H54 (cell line): ENCODE results near the gene CDC42BPA.
"Not testable (repeated sequence)": the region's sequence is repeated elsewhere in the genome, so short reads cannot be mapped to it uniquely, and the experiment has no call there.

Experiments used
- DNase-seq: peaks from one replicate; pipeline ENCODE4 v3.0.0; 2011; ENCODE audit warnings: low spot score, mixed read lengths; ENCODE audit not compliant: insufficient read length
- FAIRE-seq: peaks from 3 replicates; lab custom pipeline; 2011; peaks lifted over from hg19 to GRCh38; lab: Jason Lieb, UNC
- POLR2A ChIP-seq: IDR thresholded peaks from 2 replicates; pipeline ENCODE4 v1.6.1; 2011; ENCODE audit warnings: low read depth, mild to moderate bottlenecking, low read length

The CDC42BPA gene

DNA sequence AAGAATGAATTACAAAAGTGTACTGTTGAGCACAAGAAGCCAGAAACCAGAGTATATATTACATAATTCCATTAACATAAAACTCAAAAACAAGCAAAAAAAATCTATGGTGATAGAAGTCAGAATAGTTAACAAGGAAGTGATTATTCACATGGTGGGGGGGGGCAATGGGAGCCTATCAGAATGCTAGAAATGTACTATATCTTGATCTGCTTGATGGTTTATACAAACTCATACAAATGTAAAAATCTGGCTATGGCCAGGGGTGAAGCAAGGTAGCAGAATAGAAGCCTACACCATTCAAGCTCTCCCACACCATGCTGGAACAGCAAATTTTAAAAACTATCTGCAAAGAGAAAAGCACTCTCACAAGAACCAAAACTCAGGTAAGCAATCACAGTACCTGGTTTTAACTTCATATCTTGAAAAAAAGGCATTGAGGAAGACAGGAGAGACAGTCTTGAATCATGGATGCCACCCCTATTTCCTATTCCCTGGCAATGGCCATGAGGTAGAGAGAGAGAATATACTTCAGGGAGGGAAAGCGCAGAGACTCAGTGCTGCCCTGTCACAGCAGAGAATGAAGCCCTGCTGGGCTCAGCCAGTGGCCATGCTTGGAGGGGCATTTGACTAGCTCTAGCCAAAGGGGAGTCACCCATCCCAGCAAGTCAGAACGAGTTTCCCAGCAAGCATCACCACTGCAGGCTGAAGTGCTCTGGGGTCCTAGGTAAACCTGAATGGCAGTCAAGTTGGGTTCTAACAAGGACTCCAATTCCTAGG lies 73.8 kb downstream of the CDC42BPA start:
- no peak for TF ChIP-seq POLR2A
- DNase-seq = no peak
- no peak for FAIRE-seq

DNA sequence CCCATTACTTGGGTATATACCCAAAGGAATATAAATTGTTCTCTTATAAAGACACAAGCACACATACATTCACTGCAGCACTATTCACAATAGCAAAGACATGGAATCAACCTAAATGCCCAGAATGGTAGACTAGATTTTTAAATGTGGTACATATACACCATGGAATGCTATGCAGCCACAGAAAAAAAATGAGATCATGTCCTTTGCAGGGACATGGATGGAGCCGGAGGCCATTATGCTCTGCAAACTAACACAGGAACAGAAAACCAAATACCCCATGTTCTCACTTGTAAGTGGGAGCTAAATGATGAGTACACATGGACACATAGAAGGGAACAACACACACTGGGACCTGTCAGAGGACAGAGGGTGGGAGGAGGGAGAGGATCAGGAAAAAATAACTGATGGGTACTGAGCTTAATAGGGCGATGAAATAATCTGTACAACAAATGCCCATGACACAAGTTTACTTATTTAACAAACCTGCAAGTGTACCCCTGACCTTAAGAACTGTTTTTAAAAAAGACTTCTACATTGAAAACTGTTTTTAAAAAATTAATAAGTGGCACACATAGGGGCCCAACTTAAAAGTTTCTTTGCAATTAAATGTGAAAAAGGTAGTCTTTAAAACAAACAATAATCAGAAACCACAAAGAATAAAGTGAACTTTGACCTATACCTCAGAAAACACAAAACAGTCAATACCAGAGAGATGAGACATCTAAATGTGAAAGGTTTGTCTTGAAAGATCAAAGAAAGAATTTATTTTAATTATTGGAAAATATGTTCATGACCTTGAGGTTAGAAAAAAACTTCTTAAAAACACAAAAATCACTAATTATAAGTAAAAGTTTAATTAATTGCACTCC lies 75.2 kb downstream of the CDC42BPA start:
- TF ChIP-seq POLR2A = no peak
- DNase-seq (no peak), FAIRE-seq (peak; percentile 11)

DNA sequence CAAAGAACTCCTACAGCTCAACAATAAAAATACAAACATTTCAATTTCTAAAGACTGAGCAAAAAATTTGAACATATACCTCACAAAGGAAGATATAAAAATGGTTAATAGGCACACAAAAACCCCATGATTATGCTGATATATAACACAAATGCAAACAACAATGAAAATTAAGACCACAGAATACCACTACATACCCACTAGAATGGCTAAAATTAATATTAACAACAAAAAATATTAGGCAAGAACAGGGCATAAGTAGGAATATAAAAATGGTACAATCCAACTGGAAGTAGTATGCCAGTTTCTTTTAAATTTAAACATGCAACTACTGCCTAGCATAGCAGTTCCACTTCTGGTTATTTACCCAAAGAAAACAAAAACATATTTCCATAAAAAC lies 77.3 kb downstream of the CDC42BPA start:
- FAIRE-seq = no peak
- no peak for TF ChIP-seq POLR2A
- DNase-seq = no peak

DNA sequence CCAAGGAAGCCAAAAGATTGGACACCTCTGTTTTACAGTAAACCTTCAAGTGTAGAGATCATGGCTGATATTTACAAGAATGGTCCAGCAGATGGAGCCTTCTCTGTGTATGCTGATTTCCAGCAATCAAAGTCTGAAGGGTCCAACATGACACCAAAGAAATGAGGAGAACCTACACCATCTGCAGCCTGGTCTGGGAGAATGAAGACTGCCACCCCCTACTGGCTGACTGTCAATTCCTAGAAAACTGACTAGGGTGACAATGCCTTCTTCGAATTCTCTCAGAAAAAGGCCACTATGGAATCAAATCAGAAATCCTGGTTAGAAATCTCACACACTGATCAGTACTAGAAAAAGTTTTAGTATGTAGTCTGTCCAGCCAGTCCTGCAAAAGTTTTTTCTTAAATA lies 83.3 kb downstream of the CDC42BPA start:
- TF ChIP-seq POLR2A = no peak
- DNase-seq = peak; percentile 12
- FAIRE-seq = peak; percentile 69

DNA sequence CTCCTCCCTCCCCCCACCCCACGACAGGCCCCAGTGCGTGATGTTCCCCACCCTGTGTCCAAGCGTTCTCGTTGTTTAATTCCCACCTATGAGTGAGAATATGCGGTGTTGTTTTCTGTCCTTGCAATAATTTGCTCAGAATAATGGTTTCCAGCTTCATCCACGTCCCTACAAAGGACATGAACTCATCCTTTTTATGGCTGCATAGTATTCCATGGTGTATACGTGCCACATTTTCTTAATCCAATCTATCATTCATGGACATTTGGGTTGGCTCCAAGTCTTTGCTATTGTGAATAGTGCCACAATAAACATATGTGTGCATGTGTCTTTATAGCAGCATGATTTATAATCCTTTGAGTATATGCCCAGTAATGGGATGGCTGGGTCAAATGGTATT lies 87.2 kb downstream of the CDC42BPA start:
- not testable (repeated sequence) for FAIRE-seq, DNase-seq

DNA sequence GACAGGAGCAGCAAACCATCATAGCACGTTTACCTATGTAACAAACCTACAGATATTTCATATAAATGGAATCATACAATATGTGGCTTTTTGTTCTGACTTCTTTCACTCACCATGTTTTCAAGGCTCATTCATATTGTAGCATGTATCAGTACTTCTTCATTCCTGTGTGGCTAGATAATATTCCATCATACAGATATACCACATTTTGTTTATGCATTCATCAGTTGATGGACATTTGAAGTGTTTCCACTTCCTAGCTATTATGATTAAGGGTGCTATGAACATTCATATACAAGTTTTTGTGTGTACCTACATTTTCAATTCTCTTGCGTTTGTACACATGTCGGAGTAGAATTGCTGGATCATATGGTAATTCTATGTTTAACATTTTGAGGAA lies 90.1 kb downstream of the CDC42BPA start:
- FAIRE-seq (peak; percentile 6), DNase-seq (no peak)
- TF ChIP-seq POLR2A = no peak

DNA sequence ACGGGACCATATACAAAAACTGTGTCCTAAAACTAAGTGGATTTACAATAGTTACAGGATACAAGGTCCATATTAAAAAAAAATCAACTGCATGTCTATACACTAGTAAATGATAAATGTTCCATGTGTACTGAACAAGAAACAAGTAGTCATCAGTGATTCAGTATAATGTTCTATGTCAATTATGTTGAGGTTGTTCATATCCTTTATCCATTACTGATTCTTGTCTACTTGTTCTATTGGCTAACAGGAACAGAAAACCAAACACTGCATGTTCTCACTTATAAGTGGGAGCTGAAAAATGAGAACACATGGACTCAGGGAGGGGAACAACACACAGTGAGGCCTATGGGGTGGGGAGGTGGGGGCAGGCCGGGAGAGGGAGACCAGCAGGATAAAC lies 90.5 kb downstream of the CDC42BPA start:
- FAIRE-seq = peak; percentile 20
- TF ChIP-seq POLR2A = no peak
- DNase-seq = no peak

DNA sequence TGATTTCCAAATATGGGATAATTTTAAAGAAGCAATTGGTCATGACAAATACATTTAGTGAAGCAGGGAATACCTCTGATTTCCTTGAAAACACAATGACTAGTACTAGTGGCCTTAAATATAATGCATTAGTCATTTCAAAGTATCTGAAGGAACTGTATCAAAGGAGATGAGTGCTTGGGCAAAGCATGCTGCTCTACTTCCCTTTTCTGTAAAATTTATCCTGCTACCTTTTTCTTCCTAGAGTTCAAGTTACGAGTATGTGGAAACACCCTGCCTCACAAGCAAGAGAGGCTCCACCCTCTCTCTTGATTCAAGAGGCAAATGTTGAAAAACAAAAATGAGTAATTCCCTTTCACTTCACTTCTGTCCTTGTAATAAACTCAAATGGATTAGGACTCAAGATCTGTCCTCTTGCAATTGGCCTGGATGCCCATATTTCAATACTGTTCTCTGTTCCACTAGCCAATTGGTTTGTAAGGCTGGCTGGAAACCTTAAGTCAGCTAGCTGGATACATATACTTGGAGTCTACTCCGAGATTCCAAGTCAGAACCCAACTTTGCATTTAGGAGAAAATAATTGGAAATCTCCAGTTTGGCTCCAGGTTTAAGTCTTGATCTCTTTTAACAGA lies 92.5 kb downstream of the CDC42BPA start:
- peak; percentile 93 for FAIRE-seq
- no peak for TF ChIP-seq POLR2A
- DNase-seq = peak; percentile 15

DNA sequence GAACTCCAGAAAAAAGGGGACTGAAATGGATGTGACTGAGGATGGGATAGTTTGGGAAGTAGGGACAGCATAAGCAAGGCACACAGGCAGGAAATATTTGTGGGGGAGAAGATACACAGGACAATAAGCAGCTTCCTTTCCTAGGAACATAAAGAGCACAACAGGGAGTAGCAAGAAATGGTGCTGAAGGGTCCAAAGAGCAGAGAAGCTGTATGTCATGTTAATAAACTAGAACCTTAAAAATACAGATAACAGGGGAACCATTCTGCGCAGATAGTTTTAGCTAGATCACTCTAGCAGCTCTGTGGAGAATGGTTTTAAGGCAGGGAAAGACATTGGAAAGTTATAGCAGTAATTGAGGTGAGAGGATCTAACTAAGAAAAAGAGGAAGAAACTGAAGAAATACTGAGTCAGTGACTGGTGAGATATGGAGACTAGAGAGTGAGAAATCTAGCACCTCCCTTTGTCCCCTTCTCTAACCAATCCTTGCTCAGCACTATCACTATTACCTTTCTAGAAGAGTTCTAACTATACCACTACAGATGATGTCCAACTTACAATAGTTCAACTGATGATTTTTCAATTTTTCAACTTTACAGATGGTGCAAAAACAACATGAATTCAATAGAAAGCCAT lies 95.0 kb downstream of the CDC42BPA start:
- no peak for FAIRE-seq

DNA sequence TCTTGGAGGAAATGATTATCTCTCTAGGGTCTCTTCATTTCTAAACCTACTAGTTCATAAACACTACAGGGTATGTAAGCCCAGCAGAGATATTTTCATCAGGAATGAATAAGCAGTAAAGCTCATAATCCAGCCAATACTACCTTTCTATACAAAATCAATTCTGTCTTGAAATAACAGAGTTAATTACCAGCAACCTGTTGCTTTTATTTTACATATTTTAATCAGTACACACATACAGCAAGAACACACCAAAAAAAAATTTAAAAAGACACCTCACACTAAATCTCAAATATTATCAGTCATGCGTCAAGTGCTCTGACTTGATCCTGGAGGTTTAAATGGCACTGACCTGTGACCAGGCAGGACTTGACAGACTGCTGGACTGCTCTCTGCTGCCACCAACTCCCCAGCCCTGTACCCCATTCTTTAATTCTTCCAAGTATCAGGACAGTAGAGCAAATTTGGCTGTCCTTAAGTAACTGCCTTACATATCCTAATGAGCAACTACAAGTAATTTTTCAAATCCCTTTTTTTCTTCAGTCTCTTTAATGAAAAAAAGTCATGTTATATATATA lies 98.5 kb downstream of the CDC42BPA start:
- FAIRE-seq = no peak
- no peak for TF ChIP-seq POLR2A
- DNase-seq = no peak

More for the DNA sequence above, 95.0 kb downstream of the CDC42BPA start:
- no peak for DNase-seq
- TF ChIP-seq POLR2A = no peak

DNA sequence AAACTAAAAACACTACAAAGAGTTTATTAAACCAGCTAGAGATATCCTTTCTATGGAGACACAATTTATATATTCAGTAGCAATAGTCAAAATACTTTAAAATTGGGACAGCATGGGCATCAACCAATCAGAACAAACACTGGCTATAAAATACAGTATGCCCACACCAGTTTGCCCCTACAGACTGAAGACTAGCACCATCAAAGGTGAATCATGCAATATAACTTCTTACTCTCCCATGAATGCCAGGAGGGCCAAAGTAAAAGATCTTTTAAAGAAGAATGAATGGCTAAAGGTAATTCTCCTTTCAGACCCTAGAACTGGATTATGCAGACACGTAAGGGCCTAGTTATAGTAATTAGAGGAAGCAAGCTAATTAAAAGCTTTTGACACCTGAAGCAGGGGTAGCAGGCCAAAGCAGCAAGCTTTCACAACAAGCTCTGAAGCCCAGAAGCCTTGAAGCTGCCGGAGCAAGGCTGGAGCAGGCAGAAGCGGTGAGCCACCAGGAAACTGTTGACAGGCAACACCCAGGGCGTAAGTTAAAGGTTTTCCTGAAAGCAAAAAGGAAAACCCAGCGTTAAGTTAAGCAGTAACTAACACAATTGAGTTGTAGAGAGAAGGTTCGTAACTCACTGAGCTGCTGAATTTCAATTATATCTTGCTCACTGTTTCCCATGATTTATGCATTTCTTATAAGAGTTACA lies 99.3 kb downstream of the CDC42BPA start:
- no peak for TF ChIP-seq POLR2A
- DNase-seq (no peak), FAIRE-seq (no peak)

DNA sequence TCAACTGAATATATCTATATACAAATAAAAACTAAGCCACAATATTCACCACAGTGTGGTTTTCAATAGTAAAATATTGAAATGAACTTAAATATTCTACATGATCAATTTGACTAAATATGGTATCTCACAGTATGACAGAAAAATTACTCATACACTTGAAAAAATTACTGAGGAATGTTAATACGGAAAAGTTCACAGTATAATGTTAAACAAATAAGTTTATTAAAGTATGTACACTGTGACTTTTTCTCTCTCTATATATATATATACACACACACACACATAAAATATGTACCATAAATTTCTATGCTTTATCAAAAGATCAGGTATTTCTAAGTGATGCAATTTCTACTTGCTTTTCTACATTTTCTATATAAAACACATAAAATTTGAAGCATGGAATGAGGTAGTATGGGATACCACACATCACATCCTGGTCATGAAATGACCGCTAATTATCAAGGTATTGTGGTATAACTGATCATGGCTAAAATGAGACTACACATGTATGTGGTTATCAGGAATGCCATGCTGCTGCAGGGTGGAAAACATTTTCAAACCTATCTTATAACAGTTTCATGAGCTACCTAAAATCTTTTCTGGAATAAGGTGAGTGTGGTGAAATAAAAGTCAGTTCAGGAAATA lies 102.3 kb downstream of the CDC42BPA start:
- FAIRE-seq = peak; percentile 11
- no peak for TF ChIP-seq POLR2A
- no peak for DNase-seq
